GM19023 (cell line): ENCODE measurements around the gene KIF15.
A peak's percentile ranks its signal among the peaks of the same experiment; 100 is the strongest.
"Not testable (repeated sequence)": the region's sequence is repeated elsewhere in the genome, so short reads cannot be mapped to it uniquely, and the experiment has no call there.

Experiments
- ATAC-seq: cut with Tn5 transposase; IDR thresholded peaks from one replicate; pipeline ENCODE4 v1.9.1; 2021; ENCODE audit warnings: mild to moderate bottlenecking, moderate library complexity; ENCODE audit not compliant: unreplicated experiment

KIF15 gene

DNA sequence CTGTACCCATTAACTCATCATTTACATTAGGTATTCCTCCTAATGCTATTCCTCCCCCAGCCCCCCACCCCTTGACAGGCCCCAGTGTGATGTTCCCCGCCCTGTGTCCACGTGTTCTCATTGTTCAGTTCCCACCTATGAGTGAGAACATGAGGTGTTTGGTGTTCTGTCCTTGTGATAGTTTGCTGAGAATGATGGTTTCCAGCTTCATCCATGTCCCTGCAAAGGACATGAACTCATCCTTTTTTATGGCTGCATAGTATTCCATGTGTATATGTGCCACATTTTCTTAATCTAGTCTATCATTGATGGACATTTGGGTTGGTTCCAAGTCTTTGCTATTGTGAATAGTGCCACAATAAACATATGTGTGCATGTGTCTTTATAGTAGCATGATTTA is 54.7 kb downstream of the KIF15 start:
- ATAC-seq: not testable (repeated sequence)

DNA sequence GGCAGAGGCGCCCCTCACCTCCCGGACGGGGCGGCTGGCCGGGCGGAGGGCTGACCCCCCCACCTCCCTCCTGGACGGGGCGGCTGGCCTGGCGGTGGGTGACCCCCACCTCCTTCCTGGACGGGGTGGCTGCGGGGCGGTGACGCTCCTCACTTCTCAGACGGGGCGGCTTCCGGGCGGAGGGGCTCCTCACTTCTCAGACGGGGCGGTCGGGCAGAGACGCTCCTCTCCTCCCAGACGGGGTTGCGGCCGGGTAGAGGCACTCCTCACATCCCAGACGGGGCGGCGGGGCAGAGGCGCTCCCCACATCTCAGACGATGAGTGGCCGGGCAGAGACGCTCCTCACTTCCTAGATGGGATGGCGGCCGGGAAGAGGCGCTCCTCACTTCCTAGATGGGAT is 59.6 kb downstream of the KIF15 start:
- ATAC-seq: not testable (repeated sequence)

DNA sequence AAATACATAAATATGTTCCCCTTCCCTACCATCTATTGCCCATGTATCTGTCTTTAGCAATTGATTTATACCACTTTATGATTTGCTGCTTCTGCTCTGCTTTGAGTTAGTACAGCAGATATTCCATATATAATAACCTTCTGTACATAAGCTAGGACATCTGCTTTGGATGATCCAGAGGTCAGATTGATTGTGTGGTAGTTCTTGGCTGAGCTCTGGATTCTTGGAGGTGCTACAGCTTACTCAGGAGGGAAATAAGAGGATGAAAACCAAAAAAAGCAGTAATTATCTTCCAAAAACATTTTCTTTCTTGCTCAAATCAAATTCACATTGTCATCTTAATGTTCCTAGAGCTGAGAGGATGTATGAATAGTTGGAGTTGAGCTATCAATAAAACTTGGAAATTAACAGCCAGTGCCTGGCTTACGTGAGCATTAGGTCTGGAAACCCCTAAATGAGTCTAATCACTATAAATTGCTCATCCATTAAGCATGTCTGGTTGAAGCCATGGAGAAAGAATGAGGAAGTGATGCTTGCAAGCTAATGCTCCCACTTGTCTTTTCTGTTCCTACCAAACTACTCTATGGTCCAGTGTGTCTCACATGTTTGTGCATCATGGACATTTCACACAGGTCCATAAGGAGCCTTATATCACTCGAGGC is 63.8 kb downstream of the KIF15 start:
- no peak for ATAC-seq

DNA sequence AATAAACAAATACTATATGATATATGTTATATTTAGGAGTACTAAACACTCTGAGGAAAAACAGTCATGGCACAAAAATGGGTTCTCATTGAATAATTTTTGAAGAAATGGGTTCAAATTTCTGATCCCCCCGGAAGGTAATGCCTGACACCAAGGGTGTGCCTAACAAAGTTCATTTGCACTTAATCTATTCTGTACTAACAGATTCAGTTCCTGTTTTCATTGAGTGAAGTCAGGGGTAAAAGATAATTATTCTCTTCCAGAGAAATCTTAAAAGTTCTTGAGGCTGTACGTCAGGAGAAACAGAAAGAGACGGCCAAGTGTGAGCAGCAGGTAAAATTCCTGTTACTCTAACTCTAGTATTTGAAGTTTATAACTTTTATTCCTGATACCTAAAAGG is 65.6 kb downstream of the KIF15 start:
- ATAC-seq: no peak

DNA sequence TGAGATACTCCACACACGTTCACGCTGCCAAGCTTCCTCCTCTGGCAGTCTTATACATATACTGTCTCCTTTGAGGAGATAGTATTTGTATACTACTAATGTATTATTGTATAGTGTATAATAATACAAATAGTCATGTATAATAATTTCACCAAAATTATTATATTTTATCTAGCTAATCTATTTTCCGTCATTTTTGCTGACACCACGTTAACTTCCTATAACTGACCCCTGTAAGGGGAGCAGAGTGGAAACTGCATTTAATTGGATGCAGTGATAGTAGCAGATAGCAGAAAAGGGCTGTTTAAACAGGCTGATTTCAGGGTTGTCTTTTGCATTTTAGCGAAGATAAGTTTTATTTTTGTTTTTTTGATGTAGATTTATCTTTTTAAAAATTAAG is 69.6 kb downstream of the KIF15 start:
- no peak for ATAC-seq

DNA sequence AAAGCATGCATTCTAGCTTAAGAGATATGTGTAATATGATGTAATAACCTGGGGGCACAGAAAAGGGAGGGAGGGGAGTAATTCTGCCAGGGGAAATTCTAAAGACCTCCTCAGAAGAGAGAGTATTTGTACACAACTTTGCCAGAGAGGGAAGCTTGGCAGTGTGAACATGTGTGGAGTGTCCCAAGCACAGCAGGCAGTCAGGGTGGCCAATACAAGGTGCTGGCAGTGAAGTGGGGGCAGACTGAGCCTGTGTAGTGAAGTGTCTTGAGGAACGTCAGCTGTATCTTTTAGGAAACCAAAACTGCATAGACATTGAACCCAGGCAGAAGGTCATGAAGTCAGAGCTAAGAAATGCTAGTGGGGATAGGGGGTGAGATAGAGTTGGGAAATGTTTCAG is 70.4 kb downstream of the KIF15 start:
- no peak for ATAC-seq

DNA sequence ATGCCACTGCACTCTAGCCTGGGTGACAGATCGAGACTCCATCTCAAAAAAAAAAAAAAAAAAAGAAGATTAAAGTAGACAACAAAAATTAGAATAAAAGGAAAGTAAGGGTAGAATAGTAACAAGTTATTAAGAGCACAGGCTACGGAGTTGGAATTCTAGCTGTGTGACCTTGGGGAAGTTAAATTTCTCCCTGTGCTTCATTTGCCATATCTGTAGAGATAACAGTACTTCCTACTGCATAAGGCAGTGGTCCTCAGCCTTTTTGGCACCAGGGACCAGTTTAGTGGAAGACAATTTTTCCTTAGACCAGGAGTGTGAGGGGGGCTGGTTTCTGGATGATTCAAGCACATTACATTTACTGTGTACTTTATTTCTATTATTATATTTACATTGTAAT is 71.4 kb downstream of the KIF15 start:
- ATAC-seq: no peak

DNA sequence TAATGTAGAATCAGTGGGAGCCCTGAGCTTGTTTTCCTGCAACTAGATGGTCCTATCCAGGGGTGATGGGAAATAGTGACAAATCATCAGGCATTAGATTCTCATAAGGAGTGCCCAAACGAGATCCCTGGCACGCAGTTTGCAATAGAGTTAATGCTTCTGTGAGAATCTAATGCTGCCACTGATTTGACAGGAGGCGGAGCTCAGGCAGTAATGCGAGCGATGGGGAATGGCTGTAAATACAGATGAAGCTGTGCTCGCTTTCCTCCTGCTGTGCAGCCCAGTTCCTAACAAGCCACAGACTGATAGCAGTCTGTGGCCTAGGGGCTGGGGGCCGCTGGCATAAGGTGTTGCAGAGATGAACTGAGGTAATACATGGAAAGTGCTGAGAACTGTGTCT is 71.8 kb downstream of the KIF15 start:
- no peak for ATAC-seq

DNA sequence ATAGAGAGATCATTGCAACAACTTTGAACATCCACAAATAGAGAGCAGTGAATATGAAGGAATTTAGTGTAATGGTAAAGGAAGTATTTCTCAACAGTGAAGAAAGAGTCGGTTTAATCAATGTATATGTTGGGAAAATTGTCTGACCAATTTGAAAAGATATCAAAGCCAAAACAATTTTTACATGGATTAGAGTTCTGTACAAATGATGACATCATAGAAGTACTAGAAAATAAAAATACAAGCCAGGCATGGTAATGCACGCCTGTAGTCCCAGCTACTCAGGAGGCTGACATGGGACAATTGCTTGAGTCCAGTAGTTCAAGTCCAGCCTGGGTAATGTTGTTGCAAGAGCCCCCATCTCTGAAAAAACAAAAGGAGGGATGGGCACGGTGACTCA is 74.1 kb downstream of the KIF15 start:
- no peak for ATAC-seq

DNA sequence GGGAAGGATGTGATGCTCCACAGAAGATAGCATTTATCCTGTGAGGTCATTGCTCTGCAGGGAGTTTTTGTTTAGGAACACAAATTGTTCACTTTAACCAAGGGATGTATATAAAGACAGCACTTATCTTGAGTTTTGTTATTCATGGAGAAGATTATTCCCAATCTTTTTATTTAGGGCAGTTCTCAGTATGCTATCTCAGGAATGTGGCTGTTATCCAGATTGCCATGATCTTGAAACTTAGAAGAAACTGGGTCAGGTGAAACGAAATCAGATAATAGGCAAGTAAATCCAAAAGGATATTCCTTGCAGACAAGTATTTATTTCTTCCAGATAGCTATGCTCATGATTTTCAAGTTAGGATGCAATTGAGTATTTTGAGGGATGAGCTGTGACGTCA is 80.8 kb downstream of the KIF15 start:
- ATAC-seq: no peak

DNA sequence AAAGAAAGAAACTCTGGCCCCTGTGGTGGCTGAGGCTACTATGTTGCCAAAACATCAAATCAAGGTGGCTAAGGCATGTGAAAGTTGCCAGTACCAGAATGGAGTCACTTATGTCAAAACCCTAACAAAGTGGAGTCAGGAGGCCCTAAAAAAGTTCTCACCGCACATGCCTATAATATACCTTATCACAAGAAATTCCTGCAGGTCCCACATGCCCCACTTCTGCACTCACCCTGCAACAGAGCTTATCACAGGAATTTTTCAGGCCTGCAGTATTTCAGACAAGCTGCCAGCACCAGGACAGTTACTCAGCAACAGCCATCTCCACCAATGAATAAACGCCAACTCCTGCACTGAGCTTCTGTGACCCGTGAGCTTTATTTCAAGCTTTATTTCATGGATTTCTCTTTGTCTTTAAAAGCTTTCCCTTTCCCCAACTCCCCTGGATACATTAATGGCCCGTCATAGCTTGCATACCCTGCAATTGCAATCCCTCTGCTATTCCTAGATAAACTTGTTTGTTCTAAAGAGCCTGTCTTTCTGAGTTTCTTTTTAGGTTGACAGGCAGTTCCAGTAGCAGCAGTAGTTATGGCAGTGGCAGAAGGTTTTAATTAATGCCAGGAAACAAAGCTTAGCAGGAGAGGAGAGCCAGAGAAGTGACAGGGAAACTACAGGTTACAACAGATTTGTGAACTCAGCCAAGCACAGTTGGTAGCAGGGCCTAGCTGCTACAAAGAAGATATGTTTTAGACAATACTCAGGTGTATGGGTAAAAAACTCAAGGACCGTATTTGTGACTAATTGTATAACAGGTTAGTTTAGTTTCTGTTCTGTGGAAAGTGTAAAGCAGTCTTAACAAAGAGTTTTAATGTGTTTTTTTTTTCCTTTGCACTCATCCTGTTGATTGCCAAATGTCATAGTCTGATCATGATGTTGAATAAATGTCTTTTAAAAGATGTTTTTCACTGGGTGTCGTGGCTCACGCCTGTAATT is 84.2 kb downstream of the KIF15 start:
- no peak for ATAC-seq

DNA sequence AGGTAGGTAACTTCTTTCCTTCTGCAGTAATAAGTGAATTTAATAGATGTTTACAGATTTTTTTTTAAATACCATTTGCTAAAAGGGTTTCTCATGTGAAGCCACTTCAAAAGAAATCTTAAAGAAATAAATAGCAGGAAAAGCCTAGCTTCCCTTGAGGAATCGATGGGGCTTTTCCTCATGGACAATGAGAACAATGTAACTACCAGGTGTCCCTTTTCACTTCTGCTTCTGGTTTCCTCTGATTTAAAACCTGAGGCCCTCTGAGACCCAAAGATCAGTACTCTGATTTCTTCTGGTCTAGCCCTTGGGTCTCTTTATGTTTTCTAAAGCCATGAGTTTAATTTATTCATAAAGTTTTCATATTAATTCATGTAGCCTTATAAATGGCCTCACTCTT is 87.0 kb downstream of the KIF15 start:
- ATAC-seq: no peak

DNA sequence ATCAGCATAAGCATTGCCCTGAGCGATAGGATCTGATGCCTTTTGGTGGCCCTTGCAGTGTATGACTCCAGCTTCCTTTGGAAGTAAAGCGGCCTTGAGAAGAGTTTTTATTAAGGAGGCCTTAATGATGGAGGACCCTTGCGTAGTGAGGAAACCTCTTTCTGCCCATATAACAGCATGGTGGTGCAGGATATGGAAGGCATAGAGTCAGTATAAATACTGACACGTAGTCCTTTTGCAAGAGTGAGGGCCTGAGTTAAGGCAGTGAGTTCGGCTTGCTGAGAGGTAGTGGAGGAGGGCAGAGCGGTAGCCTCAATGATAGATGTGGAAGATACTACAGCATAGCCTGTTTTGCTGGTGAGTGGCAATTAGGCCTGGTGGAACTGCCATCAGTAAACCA is 95.1 kb downstream of the KIF15 start:
- not testable (repeated sequence) for ATAC-seq

DNA sequence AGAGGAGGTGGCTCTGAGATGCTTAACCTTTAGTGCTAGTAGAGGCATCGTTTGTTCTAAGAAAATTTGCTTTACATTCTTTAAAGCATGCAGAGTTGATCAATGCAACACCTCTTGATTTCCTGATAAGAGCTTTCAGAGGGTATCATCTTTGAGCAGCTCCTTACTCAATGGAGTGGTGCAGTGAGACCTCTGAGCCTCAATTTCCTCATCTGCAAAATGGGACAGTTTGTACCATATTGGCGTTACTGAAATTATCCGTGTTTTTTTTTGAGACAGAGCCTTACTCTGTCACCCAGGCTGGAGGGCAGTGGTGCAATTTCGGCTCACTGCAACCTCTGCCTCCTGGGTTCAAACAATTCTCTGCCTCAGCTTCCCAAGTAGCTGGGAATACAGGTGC is 98.5 kb downstream of the KIF15 start:
- no peak for ATAC-seq

DNA sequence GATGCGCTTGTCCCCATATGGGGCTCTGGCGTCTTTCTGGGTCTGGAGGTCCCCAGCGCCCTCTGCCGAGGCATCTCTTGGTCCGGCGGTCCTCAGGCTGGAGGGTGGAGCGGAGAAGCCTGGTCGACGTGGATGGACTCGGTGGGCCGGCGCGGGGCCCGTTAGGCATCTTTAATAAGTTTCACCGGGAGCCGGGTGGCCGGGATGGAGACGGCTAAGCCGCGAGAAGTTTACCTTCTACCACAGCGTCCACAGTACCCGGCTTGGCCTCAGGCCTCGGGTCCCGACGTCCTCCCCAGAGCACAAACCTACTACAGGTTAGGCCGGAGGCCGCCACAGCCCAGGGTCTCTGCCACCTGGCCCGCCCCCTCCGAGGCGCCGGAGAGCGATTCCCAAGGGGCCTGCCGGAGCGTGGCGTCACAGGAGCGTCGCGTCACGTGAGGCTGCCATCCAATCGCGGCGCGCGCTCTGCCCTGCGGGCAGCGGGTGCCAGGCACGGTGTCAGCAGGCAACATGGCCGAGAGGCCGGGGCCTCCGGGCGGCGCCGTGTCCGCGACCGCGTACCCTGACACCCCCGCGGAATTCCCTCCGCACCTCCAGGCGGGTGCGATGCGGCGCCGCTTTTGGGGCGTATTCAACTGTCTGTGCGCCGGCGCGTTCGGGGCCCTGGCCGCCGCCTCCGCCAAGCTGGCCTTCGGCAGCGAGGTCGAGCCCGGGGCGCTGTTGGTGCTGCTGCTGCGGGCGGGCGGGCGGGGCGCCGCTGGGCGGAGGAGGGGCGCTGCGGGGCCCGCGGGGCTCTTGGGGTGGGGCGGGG is 100.0 kb downstream of the KIF15 start, which contains the start of gene TMEM42:
Gene TMEM42 (plus strand): TSS at position 501 of the 814 bp plus-strand sequence. CDS start 13 bp downstream, at position 514.
- peak; percentile 95 for ATAC-seq

DNA sequence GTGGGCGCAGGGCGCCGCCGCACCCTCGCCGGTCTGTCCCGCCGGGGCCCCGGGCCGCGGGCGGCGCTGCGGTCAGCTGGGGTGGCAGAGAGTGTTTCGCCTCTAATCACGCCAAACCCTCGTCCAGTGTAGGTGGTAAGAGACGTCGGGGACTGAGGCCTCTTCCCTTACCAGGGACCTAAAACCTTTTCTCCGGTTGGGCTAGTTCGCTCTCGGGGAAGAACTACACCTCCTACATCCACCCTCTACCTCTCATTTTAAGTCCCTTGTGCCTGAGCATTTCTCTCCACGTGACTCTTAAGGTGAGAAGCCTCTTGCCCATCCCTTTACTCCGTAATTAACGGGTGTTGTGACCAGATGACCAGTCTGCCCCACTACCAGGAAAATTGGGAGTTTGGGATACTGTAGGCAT is 100.6 kb downstream of the KIF15 start:
- ATAC-seq: peak; percentile 25

DNA sequence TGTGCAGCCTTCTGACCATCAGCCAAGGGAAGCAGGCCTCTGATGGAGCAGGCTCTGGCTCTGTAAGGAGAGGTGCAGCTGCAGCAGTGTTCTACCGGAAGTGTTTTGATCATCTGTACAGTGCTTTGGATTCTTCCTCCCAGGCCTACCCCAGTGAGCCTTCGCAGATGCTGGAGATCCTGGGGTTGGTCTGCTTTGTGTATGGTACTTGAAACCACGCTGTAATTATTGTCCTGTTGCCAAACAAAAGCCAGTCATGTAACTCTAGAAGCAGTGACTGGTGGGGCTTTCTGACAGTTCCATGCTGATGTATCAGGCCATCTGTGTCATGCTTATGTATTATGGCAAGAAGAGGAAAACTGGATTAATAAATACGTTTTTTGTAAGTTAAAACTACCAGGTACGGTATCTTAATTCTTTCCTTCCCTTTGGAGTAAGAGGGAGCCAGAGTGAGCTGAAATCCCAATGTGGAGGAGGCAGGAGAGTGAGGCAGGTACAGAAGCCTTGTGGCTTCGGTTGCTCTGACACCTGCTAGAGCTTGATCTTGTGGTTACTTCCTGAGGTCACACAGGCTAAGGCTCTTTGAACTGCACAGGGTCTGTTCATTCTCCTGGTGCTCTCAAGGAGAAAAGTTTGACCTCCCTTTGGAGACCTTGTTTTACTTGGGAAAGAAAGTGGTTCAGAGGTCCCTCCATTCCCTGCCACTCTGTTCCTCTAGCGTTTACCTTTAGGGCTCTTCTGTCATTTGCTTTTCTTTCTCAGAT is 103.9 kb downstream of the KIF15 start:
- ATAC-seq: no peak

DNA sequence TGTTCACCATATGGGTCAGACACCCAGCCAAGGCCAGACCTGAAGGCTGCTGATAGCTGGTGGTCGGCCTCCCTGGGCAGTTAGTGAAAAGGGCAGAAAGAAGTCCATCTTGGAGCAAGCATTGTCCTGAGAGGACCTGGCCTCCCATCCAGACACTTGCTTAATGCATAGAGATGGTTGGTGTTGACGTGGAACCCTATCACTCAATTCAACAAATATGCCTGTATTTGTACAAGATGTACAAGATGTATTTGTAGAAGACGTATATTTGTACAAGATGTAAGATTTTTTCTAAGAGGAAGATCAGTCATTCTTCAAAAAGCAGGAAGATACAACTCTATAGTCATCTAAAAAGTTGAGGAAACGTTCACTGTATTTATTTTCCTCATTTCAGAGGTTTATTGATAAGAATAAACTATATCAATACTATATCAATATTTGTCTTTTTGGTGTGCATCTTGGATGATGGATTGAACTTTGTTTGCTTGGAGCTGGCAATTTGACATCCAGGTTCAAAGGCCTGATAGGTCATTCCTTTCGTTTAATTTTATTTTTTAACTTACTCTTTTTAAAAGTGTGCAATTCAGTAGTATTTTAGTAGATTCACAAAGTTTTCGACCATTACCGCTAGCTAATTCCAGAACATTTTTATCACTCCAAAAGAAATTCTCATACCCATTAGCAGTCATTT is 106.0 kb downstream of the KIF15 start:
- no peak for ATAC-seq

DNA sequence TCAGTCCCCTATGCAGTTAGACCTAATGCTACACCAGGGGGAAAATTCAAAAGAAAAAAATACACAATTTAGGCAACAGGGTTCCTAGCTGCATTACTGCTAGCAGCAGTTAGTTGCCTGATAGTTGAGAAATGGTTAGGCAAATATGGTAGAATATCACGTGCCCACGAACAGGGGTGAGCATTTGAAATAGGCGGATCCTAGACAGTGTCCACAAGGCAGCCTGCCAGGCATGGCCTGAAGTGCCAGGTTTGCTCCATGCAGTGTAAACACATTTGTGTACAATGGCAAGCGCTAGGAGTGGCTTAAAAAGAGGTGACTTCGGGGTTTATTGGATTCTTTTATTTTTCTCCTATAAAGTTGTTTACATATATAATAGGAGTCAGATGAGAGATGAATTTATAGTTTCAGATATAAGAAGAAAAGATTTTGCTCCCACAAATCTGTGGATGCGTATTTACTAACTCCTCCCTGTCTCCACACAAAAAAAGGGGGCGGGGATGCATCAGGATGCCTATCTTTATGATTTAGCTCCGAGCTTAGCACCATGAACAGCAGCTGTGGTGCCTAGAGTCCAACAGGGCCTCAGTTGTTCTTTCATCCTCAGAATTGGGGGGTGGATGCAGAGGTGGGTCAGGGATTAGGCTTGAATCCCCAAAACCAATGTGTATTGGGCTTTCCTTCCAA is 108.9 kb downstream of the KIF15 start:
- no peak for ATAC-seq
